Left lung (tissue), 10 donors: Measurements from ENCODE around the gene CAPN13. TPM values are rescaled to one million over a fixed set of nuclear protein-coding genes. Genes with fewer than 3 reads are reported as not detected.
A peak's percentile ranks its signal among the peaks of the same experiment; 100 is the strongest.

ENCODE experiments used
- ATAC-seq: fragments of 200-7000 bp; cut with Tn5 transposase; one replicate; pipeline ENCODE4 v1.9.1; 2020; ENCODE audit warnings: moderate library complexity
- DNase-seq, 4 donors: peaks; one replicate each; pipeline ENCODE4 v3.0.0-alpha.2; 2013 to 2020
- H3K27ac ChIP-seq, 2 donors: fragments of 200-600 bp; sonication (generic) in 1 of 2; one replicate each; pipeline versions ENCODE4 v1.5.0 to v1.8.0; 2020 to 2021
- H3K27me3 ChIP-seq, 2 donors: fragments of 200-600 bp; sonication (generic) in 1 of 2; one replicate each; pipeline versions ENCODE4 v1.5.0 to v1.8.0; 2020 to 2021
- H3K36me3 ChIP-seq, 2 donors: fragments of 200-600 bp; sonication (generic) in 1 of 2; one replicate each; pipeline versions ENCODE4 v1.5.0 to v1.8.0; 2020 to 2021
- H3K4me1 ChIP-seq, 2 donors: fragments of 200-600 bp; one replicate each; pipeline ENCODE4 v1.8.0; 2021
- H3K4me3 ChIP-seq, 2 donors: fragments of 200-600 bp; sonication (generic) in 1 of 2; one replicate each; pipeline versions ENCODE4 v1.5.0 to v1.8.0; 2020 to 2021; ENCODE audit warnings: mild to moderate bottlenecking in 1 of 2
- H3K9me3 ChIP-seq, 2 donors: fragments of 200-600 bp; sonication (generic) in 1 of 2; one replicate each; pipeline versions ENCODE4 v1.5.0 to v1.8.0; 2020 to 2021
- CTCF ChIP-seq, 2 donors: fragments of 200-600 bp; sonication (generic) in 1 of 2; IDR thresholded peaks; one replicate each; pipeline versions ENCODE4 v1.5.0 to v1.8.0; 2021; ENCODE audit warnings: antibody characterized with exemption in 2 of 2
- intact Hi-C, 2 donors: fragments of 100-400 bp; cut with DNase I; formaldehyde crosslinking; loops; one replicate each; pipeline versions ENCODE4 v1.11.2 to v1.14.2; 2022
- polyA plus RNA-seq, 6 donors: library from polyadenylated mRNA; unstranded; fragments of 120-200 nt; gene quantifications; one replicate each; pipeline ENCODE4 v1.2.1, GENCODE V29; 2013; ENCODE audit not compliant: insufficient read length in 6 of 6
- total RNA-seq, 2 donors: library from RNA; stranded (reverse); fragmentation: NEBNext Ultra II Directional; extraction: Animal tissue kit (Norgen Biotek cat#: 25700); gene quantifications; one replicate each; pipeline ENCODE4 v1.2.1, GENCODE V29; 2021
- donor health status: DM: no; HTN: yes; CAD: no.
- donor health status: DM: no; HTN: no; CAD: no.

Gene CAPN13
- total and polyA plus RNA-seq, 8 donors: 1.1 to 14.9 (median 1.5) TPM

- peak overlapping the region in 1 of 2 donors; percentile 67 for H3K27ac ChIP-seq
Measured at GRCh38 chr2:30713698-30714097, 93.5 kb downstream of the CAPN13 start.

GRCh38 chr2:30711646-30712085 lies 95.6 kb downstream of the CAPN13 start:
- H3K27ac ChIP-seq: peak overlapping the region in 1 of 2 donors; percentile 67
- no peak overlapping the region for H3K4me3 ChIP-seq
- no peaks in the 10 kb centered on the region for H3K9me3 ChIP-seq
- peaks cover 3 to 28% of the 10 kb centered on the region in 2 donors for H3K4me1 ChIP-seq
- H3K36me3 ChIP-seq: no peaks in the 10 kb centered on the region
- ATAC-seq (peak; percentile 93), DNase-seq (peak in 3 of 4 donors; percentile 57 to 87 (median 84))
- H3K27me3 ChIP-seq: no peaks in the 10 kb centered on the region
- intact Hi-C loops: loop anchor here in 1 of 2 donors (10.0 kb wide), 1 partner anchor 463 kb away; no protein-coding TSS in a partner anchor
- TF ChIP-seq CTCF (IDR thresholded peaks at IDR 0.05): peak; percentile 97 to 99

More at GRCh38 chr2:30713698-30714097, 93.5 kb downstream of the CAPN13 start:
- Histone ChIP-seq H3K4me1 (peaks cover 3 to 24% of the 10 kb centered on the region in 2 donors), H3K27me3 (no peaks in the 10 kb centered on the region), H3K36me3 (no peaks in the 10 kb centered on the region), H3K9me3 (no peaks in the 10 kb centered on the region), H3K4me3 (no peak overlapping the region)
- no peak for TF ChIP-seq CTCF (IDR thresholded peaks at IDR 0.05)
- intact Hi-C loops: loop anchor here in 1 of 2 donors (10.0 kb wide), 1 partner anchor 461 kb away; no protein-coding TSS in a partner anchor
- DNase-seq: no peak
- no peak for ATAC-seq

GRCh38 chr2:30710461-30710860 lies 96.8 kb downstream of the CAPN13 start:
- ATAC-seq: no peak
- Histone ChIP-seq H3K27me3 (no peaks in the 10 kb centered on the region), H3K36me3 (no peaks in the 10 kb centered on the region), H3K27ac (no peak overlapping the region), H3K4me3 (no peak overlapping the region), H3K9me3 (no peaks in the 10 kb centered on the region), H3K4me1 (peaks cover 3 to 31% of the 10 kb centered on the region in 2 donors)
- intact Hi-C loops: loop anchor here in 1 of 2 donors (10.0 kb wide), 1 partner anchor 464 kb away; no protein-coding TSS in a partner anchor
- DNase-seq: no peak
- TF ChIP-seq CTCF (IDR thresholded peaks at IDR 0.05): no peak

- H3K27ac ChIP-seq: no peak overlapping the region
- DNase-seq (no peak), ATAC-seq (no peak)
- H3K4me3 ChIP-seq: no peak overlapping the region
- H3K27me3 ChIP-seq: no peaks in the 10 kb centered on the region
- TF ChIP-seq CTCF (IDR thresholded peaks at IDR 0.05): no peak
- no peaks in the 10 kb centered on the region for H3K36me3 ChIP-seq
- intact Hi-C loops: loop anchor here in 1 of 2 donors (10.0 kb wide), 1 partner anchor 465 kb away; no protein-coding TSS in a partner anchor
- no peaks in the 10 kb centered on the region for H3K9me3 ChIP-seq
- peaks cover 3 to 31% of the 10 kb centered on the region in 2 donors for H3K4me1 ChIP-seq
Measured at GRCh38 chr2:30710016-30710415, 97.2 kb downstream of the CAPN13 start.

GRCh38 chr2:30709516-30709915 lies 97.7 kb downstream of the CAPN13 start:
- Histone ChIP-seq H3K36me3 (no peaks in the 10 kb centered on the region), H3K9me3 (no peaks in the 10 kb centered on the region), H3K4me3 (no peak overlapping the region), H3K27ac (no peak overlapping the region), H3K4me1 (peaks cover 3 to 31% of the 10 kb centered on the region in 2 donors), H3K27me3 (no peaks in the 10 kb centered on the region)
- intact Hi-C loops: loop anchor here (5.0 to 10.0 kb wide), 3 partner anchors 502 to 542 kb away; no protein-coding TSS in a partner anchor
- TF ChIP-seq CTCF (IDR thresholded peaks at IDR 0.05): no peak
- ATAC-seq (no peak), DNase-seq (no peak)
